Endodermal cell (in vitro differentiated cells): Measurements from ENCODE around the gene WWC2. TPM values are rescaled to one million over a fixed set of nuclear protein-coding genes. Genes with fewer than 3 reads are reported as not detected.

Source experiments
- DNase-seq: peaks from one replicate; pipeline ENCODE4 v3.0.0-alpha.2; 2017
- H3K27ac ChIP-seq: 2 replicates; pipeline ENCODE4 v1.5.1; 2013; ENCODE audit warnings: mild to moderate bottlenecking, low read depth, low read length, moderate library complexity
- H3K27me3 ChIP-seq: 2 replicates; pipeline ENCODE4 v1.6.1; 2013; ENCODE audit warnings: mild to moderate bottlenecking, low read length, moderate library complexity; ENCODE audit not compliant: insufficient read depth, control insufficient read depth, poor library complexity, severe bottlenecking
- H3K36me3 ChIP-seq: 2 replicates; pipeline ENCODE4 v1.7.0; 2013; ENCODE audit warnings: mild to moderate bottlenecking, low read length, moderate library complexity; ENCODE audit not compliant: control insufficient read depth, insufficient read depth
- H3K4me1 ChIP-seq: one replicate; pipeline ENCODE4 v1.7.0; 2013; ENCODE audit warnings: low read length; ENCODE audit not compliant: control insufficient read depth, insufficient read depth
- H3K4me3 ChIP-seq: 2 replicates; pipeline ENCODE4 v1.5.1; 2013; ENCODE audit warnings: mild to moderate bottlenecking, low read length, moderate library complexity
- H3K9ac ChIP-seq: 2 replicates; pipeline ENCODE4 v1.6.1; 2013; ENCODE audit warnings: mild to moderate bottlenecking, low read length, moderate library complexity; ENCODE audit not compliant: poor library complexity, severe bottlenecking; ENCODE audit errors: extremely low read depth
- H3K9me3 ChIP-seq: 2 replicates; pipeline ENCODE4 v1.6.1; 2013; ENCODE audit warnings: mild to moderate bottlenecking, low read length, moderate library complexity; ENCODE audit not compliant: control insufficient read depth
- H3K27ac Mint-ChIP-seq: 2 replicates; pipeline ENCODE4 v1.8.0; 2020; ENCODE audit warnings: mixed read lengths
- H3K27me3 Mint-ChIP-seq: 2 replicates; pipeline ENCODE4 v1.8.0; 2021; ENCODE audit warnings: mild to moderate bottlenecking, mixed read lengths; ENCODE audit not compliant: insufficient read depth
- H3K36me3 Mint-ChIP-seq: 2 replicates; pipeline ENCODE4 v1.8.0; 2020; ENCODE audit warnings: low read depth, mixed read lengths
- H3K4me1 Mint-ChIP-seq: 2 replicates; pipeline ENCODE4 v1.8.0; 2020; ENCODE audit warnings: mixed read lengths
- H3K4me3 Mint-ChIP-seq: 2 replicates; pipeline ENCODE4 v1.8.0; 2020; ENCODE audit warnings: mild to moderate bottlenecking, moderate library complexity, mixed read lengths
- H3K9me3 Mint-ChIP-seq: 2 replicates; pipeline ENCODE4 v1.8.0; 2020; ENCODE audit warnings: mild to moderate bottlenecking, mixed read lengths
- CTCF ChIP-seq: fragments of 200-600 bp; sonication (generic); conservative IDR thresholded peaks from 2 replicates; pipeline ENCODE4 v1.5.0; 2021; ENCODE audit warnings: antibody characterized with exemption, mild to moderate bottlenecking
- WGBS, 2 experiments: methylation state at CpG; one replicate each; pipeline versions ENCODE4 v1.1.5 to v1.1.7; 2013; ENCODE audit warnings: missing lambda C conversion rate in 2 of 2, mixed read lengths in 1 of 2; ENCODE audit not compliant: insufficient coverage in 1 of 2, insufficient read length in 1 of 2; 5-methylcytosine and 5-hydroxymethylcytosine counted together
- total RNA-seq, 2 donors: library from RNA; stranded (reverse); fragmentation: NEBNext Ultra II Directional in 1 of 2; extraction: Animal tissue kit (Norgen Biotek cat#: 25700) in 1 of 2; gene quantifications; 2 replicates in 1 of 2; 3 replicates in 1 of 2; pipeline ENCODE4 v1.2.1, GENCODE V29; 2021

WWC2 gene
- total RNA-seq, 2 donors from 2014 or later = 98.2 to 108 TPM

- Mint-ChIP-seq H3K4me3 (no peak within 1 kb of the TSS), H3K27ac (no peak within 1 kb of the TSS), H3K27me3 (no peaks in the 10 kb centered on the region), H3K36me3 (peaks cover 40% of the 10 kb centered on the region), H3K4me1 (no peaks in the 10 kb centered on the region), H3K9me3 (peaks cover 7% of the 10 kb centered on the region)
- no peak within 1 kb of the TSS for H3K9ac ChIP-seq
- WGBS, 2 experiments = 92 to 95% methylated on average over 4 to 6 of the region's 6 CpGs
- H3K4me1 ChIP-seq = no peaks in the 10 kb centered on the region
- peaks cover 54% of the 10 kb centered on the region for H3K36me3 ChIP-seq
- H3K27ac ChIP-seq = no peak within 1 kb of the TSS
- no peak within 1 kb of the TSS for H3K4me3 ChIP-seq
- H3K27me3 ChIP-seq = no peaks in the 10 kb centered on the region
- no peak for DNase-seq
- TF ChIP-seq CTCF = no peak
- peaks cover 2% of the 10 kb centered on the region for H3K9me3 ChIP-seq
Measured at GRCh38 chr4:183320211-183321059, 221.4 kb downstream of the WWC2 start, which contains the start of gene CLDN22. Gene CLDN22 (minus strand): TSS chr4:183320276. CDS start chr4:183320218, 58 bp downstream.

GRCh38 chr4:183321079-183321478 is 222.0 kb downstream of the WWC2 start:
- Mint-ChIP-seq H3K27ac (no peak overlapping the region), H3K9me3 (peaks cover 13% of the 10 kb centered on the region)

DNA sequence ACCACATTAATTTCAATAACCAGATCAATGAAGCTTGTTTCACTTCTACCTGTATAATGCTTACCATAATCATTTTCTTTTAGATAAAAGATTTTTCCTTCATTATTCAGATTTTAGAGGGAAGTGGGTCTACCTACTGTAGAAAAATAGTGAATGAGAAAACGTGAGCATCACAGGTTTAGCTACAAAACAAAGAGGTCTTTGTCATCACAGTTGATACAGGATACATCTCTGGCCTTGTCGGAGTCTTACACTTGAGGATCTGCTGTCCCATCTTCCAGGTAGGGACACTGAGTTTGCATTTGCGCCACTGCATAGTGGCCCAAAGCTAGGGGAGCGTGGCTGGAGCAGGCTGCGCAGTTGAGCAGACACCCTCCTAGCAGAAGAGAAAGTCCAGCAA is 222.5 kb downstream of the WWC2 start:
- H3K9me3 Mint-ChIP-seq = peaks cover 18% of the 10 kb centered on the region
- no peaks in the 10 kb centered on the region for H3K4me1 ChIP-seq
- no peaks in the 10 kb centered on the region for H3K27me3 Mint-ChIP-seq
- peaks cover 43% of the 10 kb centered on the region for H3K36me3 ChIP-seq
- no peaks in the 10 kb centered on the region for H3K4me1 Mint-ChIP-seq
- no peak overlapping the region for H3K4me3 Mint-ChIP-seq
- no peak overlapping the region for H3K27ac Mint-ChIP-seq
- TF ChIP-seq CTCF = no peak
- H3K9me3 ChIP-seq = peaks cover 12% of the 10 kb centered on the region
- H3K27ac ChIP-seq = no peak overlapping the region
- no peaks in the 10 kb centered on the region for H3K27me3 ChIP-seq
- WGBS, 2 experiments = 97 to 100% methylated on average over 2 to 5 of the region's 5 CpGs
- H3K4me3 ChIP-seq = no peak overlapping the region
- DNase-seq = no peak
- peaks cover 43% of the 10 kb centered on the region for H3K36me3 Mint-ChIP-seq
- no peak overlapping the region for H3K9ac ChIP-seq

More at GRCh38 chr4:183321079-183321478, 222.0 kb downstream of the WWC2 start:
- H3K27me3 Mint-ChIP-seq = no peaks in the 10 kb centered on the region
- TF ChIP-seq CTCF = no peak
- Histone ChIP-seq H3K36me3 (peaks cover 48% of the 10 kb centered on the region), H3K27me3 (no peaks in the 10 kb centered on the region), H3K4me3 (no peak overlapping the region), H3K9me3 (peaks cover 8% of the 10 kb centered on the region), H3K9ac (no peak overlapping the region), H3K4me1 (no peaks in the 10 kb centered on the region), H3K27ac (no peak overlapping the region)
- no peak for DNase-seq
- peaks cover 42% of the 10 kb centered on the region for H3K36me3 Mint-ChIP-seq
- H3K4me1 Mint-ChIP-seq = no peaks in the 10 kb centered on the region
- 95 to 100% methylated on average over 1 to 2 of the region's 2 CpGs for WGBS, 2 experiments
- no peak overlapping the region for H3K4me3 Mint-ChIP-seq
